Mesenchymal stem cell (in vitro differentiated cells and primary cell): ENCODE data around the gene ZSWIM7.

Experiments
- DNase-seq: peaks from one replicate; pipeline ENCODE4 v3.0.0-alpha.2; 2013
- H2AFZ ChIP-seq: one replicate; pipeline ENCODE4 v1.6.1; 2013; ENCODE audit warnings: low read depth, mild to moderate bottlenecking, control low read depth, inconsistent platforms, low read length, moderate library complexity
- H2AK5ac ChIP-seq: 2 replicates; pipeline ENCODE4 v1.6.1; 2013; ENCODE audit warnings: low read length, moderate library complexity, mild to moderate bottlenecking, inconsistent platforms; ENCODE audit not compliant: severe bottlenecking
- H2BK120ac ChIP-seq: one replicate; pipeline ENCODE4 v1.6.1; 2013; ENCODE audit warnings: low read depth, mild to moderate bottlenecking, inconsistent platforms, low read length, moderate library complexity
- H2BK12ac ChIP-seq, 2 experiments: one replicate each; pipeline ENCODE4 v1.6.1; 2013; ENCODE audit warnings: inconsistent platforms in 2 of 2, low read length in 2 of 2, mild to moderate bottlenecking in 2 of 2, moderate library complexity in 2 of 2, control low read depth in 1 of 2
- H2BK15ac ChIP-seq: one replicate; pipeline ENCODE4 v1.6.1; 2013; ENCODE audit warnings: mild to moderate bottlenecking, low read depth, inconsistent platforms; ENCODE audit not compliant: poor library complexity, severe bottlenecking
- H2BK5ac ChIP-seq: 2 replicates; pipeline ENCODE4 v1.6.1; 2013; ENCODE audit warnings: low read depth, mild to moderate bottlenecking, low read length, control low read depth, inconsistent platforms; ENCODE audit not compliant: poor library complexity, severe bottlenecking
- H3K14ac ChIP-seq, 2 experiments: one replicate each; pipeline ENCODE4 v1.6.1; 2013; ENCODE audit warnings: inconsistent platforms in 2 of 2, low read length in 2 of 2, control low read depth in 1 of 2, mild to moderate bottlenecking in 1 of 2, moderate library complexity in 1 of 2
- H3K18ac ChIP-seq, 2 experiments: one replicate each; pipeline ENCODE4 v1.6.1; 2013; ENCODE audit warnings: inconsistent platforms in 2 of 2, low read length in 2 of 2, control low read depth in 1 of 2, low read depth in 1 of 2, mild to moderate bottlenecking in 1 of 2
- H3K23ac ChIP-seq, 2 experiments: one replicate each; pipeline ENCODE4 v1.6.1; 2013; ENCODE audit warnings: inconsistent platforms in 2 of 2, low read length in 2 of 2, mild to moderate bottlenecking in 2 of 2, moderate library complexity in 2 of 2, control low read depth in 1 of 2
- H3K27ac ChIP-seq: 2 replicates; pipeline ENCODE4 v1.5.1; 2013; ENCODE audit warnings: mild to moderate bottlenecking, moderate library complexity, low read length, control low read depth, inconsistent platforms; ENCODE audit not compliant: poor library complexity, severe bottlenecking
- H3K27me3 ChIP-seq, 2 experiments: 2 replicates each; pipeline versions ENCODE4 v1.6.1 to v1.7.0; 2013; ENCODE audit warnings: low read length in 2 of 2, mild to moderate bottlenecking in 2 of 2, moderate library complexity in 2 of 2, control low read depth in 1 of 2, inconsistent platforms in 1 of 2; ENCODE audit not compliant: control insufficient read depth in 1 of 2, insufficient read depth in 1 of 2
- H3K36me3 ChIP-seq, 2 experiments: 2 replicates each; pipeline versions ENCODE4 v1.6.1 to v1.7.0; 2013; ENCODE audit warnings: low read length in 2 of 2, control low read depth in 1 of 2, inconsistent platforms in 1 of 2, low read depth in 1 of 2, mild to moderate bottlenecking in 1 of 2; ENCODE audit not compliant: insufficient read depth in 2 of 2, control insufficient read depth in 1 of 2
- H3K4ac ChIP-seq, 2 experiments: one replicate each; pipeline ENCODE4 v1.6.1; 2013; ENCODE audit warnings: inconsistent platforms in 2 of 2, low read length in 2 of 2, mild to moderate bottlenecking in 2 of 2, moderate library complexity in 2 of 2, control low read depth in 1 of 2, low read depth in 1 of 2
- H3K4me1 ChIP-seq: 2 replicates; pipeline ENCODE4 v1.6.1; 2013; ENCODE audit warnings: low read depth, low read length, control low read depth; ENCODE audit not compliant: control insufficient read depth, insufficient read depth
- H3K4me2 ChIP-seq: 2 replicates; pipeline ENCODE4 v1.6.1; 2013; ENCODE audit warnings: low read length, mild to moderate bottlenecking, inconsistent platforms; ENCODE audit not compliant: poor library complexity, severe bottlenecking
- H3K4me3 ChIP-seq, 2 experiments: 2 replicates each; pipeline versions ENCODE4 v1.5.1 to v1.7.0; 2013; ENCODE audit warnings: low read length in 2 of 2, mild to moderate bottlenecking in 2 of 2, control low read depth in 1 of 2, low read depth in 1 of 2; ENCODE audit not compliant: insufficient read depth in 1 of 2
- H3K79me1 ChIP-seq: replicated peaks from 2 replicates; pipeline ENCODE4 v1.6.1; 2013; ENCODE audit warnings: mild to moderate bottlenecking, control low read depth, low read length, inconsistent platforms; ENCODE audit not compliant: poor library complexity, severe bottlenecking
- H3K9ac ChIP-seq: 2 replicates; pipeline ENCODE4 v1.7.0; 2013; ENCODE audit warnings: mild to moderate bottlenecking, low read length, moderate library complexity
- H3K9me3 ChIP-seq: 2 replicates; pipeline ENCODE4 v1.7.0; 2013; ENCODE audit warnings: mild to moderate bottlenecking, low read length; ENCODE audit not compliant: control insufficient read depth
- H4K8ac ChIP-seq: one replicate; pipeline ENCODE4 v1.6.1; 2013; ENCODE audit warnings: inconsistent platforms, mild to moderate bottlenecking, low read length, moderate library complexity
- H4K91ac ChIP-seq: one replicate; pipeline ENCODE4 v1.6.1; 2013; ENCODE audit warnings: mild to moderate bottlenecking, low read length, inconsistent platforms
- WGBS: methylation state at CpG from one replicate; pipeline ENCODE4 v1.1.7; 2013; ENCODE audit warnings: mixed read lengths; 5-methylcytosine and 5-hydroxymethylcytosine counted together

ZSWIM7 gene

GRCh38 chr17:15970500-15970899 lies 29.0 kb downstream of the ZSWIM7 start:
- no peaks in the 10 kb centered on the region for H3K27me3 ChIP-seq
- no peak overlapping the region for H3K27ac ChIP-seq
- H3K18ac ChIP-seq: no peak overlapping the region
- H2BK12ac ChIP-seq: no peak overlapping the region
- WGBS: 100% methylated on average over 2 of the region's 2 CpGs
- H4K91ac ChIP-seq: no peak overlapping the region
- no peak overlapping the region for H4K8ac ChIP-seq
- no peak overlapping the region for H2BK5ac ChIP-seq
- H2BK120ac ChIP-seq: no peak overlapping the region
- H3K36me3 ChIP-seq: peaks cover 7 to 13% of the 10 kb centered on the region in 2 experiments
- H3K79me1 ChIP-seq: peaks cover 39% of the 10 kb centered on the region
- H3K4ac ChIP-seq: no peak overlapping the region
- H2AK5ac ChIP-seq: no peak overlapping the region
- no peak overlapping the region for H3K4me3 ChIP-seq
- H2BK15ac ChIP-seq: no peak overlapping the region
- H2AFZ ChIP-seq: no peak overlapping the region
- H3K4me2 ChIP-seq: no peak overlapping the region
- no peak overlapping the region for H3K23ac ChIP-seq
- no peaks in the 10 kb centered on the region for H3K9me3 ChIP-seq
- H3K4me1 ChIP-seq: peaks cover 24% of the 10 kb centered on the region
- no peak for DNase-seq
- H3K9ac ChIP-seq: no peak overlapping the region
- no peak overlapping the region for H3K14ac ChIP-seq

DNA sequence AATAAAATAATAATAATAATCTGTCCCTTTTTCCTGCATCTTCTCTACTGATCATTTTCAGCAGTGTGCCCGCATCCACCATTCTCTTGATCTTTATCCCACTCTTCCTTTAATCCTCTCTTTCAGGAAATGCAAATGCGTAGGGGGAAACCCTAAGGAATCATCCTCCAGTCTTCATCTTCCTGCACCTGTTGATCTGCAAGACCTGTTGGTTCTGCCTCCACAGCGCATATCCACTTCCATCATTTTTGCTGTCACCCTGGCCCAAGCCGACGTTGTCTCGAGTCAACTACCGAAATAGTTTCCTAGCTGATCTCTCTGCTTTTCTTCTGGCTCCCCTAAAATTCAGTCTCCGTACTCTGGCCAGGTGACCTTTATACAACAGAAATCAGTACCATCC lies 30.0 kb downstream of the ZSWIM7 start:
- Histone ChIP-seq H3K4me2 (no peak overlapping the region), H4K8ac (no peak overlapping the region), H3K79me1 (peaks cover 32% of the 10 kb centered on the region), H4K91ac (no peak overlapping the region), H3K4me1 (peaks cover 28% of the 10 kb centered on the region), H2BK5ac (no peak overlapping the region), H3K27me3 (no peaks in the 10 kb centered on the region), H2AK5ac (no peak overlapping the region), H3K23ac (no peak overlapping the region), H3K9ac (no peak overlapping the region), H2BK15ac (no peak overlapping the region), H3K36me3 (peaks cover 0 to 3% of the 10 kb centered on the region in 2 experiments), H3K14ac (no peak overlapping the region), H2BK12ac (no peak overlapping the region), H3K9me3 (no peaks in the 10 kb centered on the region), H3K4ac (no peak overlapping the region), H3K27ac (no peak overlapping the region), H2BK120ac (no peak overlapping the region), H2AFZ (no peak overlapping the region), H3K4me3 (no peak overlapping the region), H3K18ac (no peak overlapping the region)
- DNase-seq: no peak
- WGBS: 98% methylated on average over 8 of the region's 8 CpGs

DNA sequence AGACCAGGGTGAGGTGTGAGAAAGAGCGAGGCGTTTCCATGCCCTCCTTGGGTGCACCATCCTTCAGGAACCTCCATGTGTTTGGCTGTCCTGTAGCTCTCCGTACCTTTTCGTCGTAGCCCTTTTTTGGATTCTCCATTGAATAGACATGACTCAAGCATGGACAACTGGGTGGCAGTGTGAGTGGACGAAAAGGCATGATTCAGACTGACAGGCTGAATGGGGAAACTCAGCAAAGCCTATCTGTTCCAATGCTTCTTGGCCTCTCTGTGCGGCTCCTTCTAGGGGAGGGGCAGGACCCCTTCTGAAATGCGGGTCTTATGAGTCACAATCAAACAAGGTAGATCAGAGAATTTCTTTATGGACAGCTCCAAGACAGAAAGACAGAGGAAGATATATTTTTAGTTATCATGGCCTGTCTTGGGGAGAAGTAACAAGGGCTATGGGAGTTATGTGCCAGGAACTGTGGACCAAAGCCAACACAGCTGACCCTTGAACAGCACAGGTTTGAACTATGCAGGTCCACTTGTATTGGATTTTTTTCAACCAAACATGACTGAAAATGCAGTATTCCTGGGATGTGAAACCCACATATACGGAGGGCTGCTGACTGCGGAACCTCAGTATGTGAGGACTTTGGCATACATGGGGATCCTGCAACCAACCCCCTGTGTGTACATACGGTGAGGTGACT lies 31.7 kb downstream of the ZSWIM7 start:
- H3K14ac ChIP-seq: peak overlapping the region in 1 of 2 experiments; percentile 14
- no peaks in the 10 kb centered on the region for H3K27me3 ChIP-seq
- peak overlapping the region in 1 of 2 experiments; percentile 0 for H3K4ac ChIP-seq
- peak overlapping the region; percentile 40 for H2AK5ac ChIP-seq
- H3K4me1 ChIP-seq: peaks cover 32% of the 10 kb centered on the region
- peak overlapping the region; percentile 88 for H3K27ac ChIP-seq
- peaks cover 0 to 3% of the 10 kb centered on the region in 2 experiments for H3K36me3 ChIP-seq
- H4K8ac ChIP-seq: no peak overlapping the region
- no peak overlapping the region for H3K9ac ChIP-seq
- peaks cover 29% of the 10 kb centered on the region for H3K79me1 ChIP-seq
- H3K4me3 ChIP-seq: no peak overlapping the region
- peak overlapping the region in 1 of 2 experiments; percentile 9 for H2BK12ac ChIP-seq
- H2BK5ac ChIP-seq: no peak overlapping the region
- H2AFZ ChIP-seq: no peak overlapping the region
- H2BK15ac ChIP-seq: no peak overlapping the region
- H2BK120ac ChIP-seq: no peak overlapping the region
- no peaks in the 10 kb centered on the region for H3K9me3 ChIP-seq
- H3K18ac ChIP-seq: peak overlapping the region in 1 of 2 experiments; percentile 1
- 93% methylated on average over 11 of the region's 11 CpGs for WGBS
- no peak overlapping the region for H3K4me2 ChIP-seq
- no peak overlapping the region for H4K91ac ChIP-seq
- H3K23ac ChIP-seq: no peak overlapping the region
- DNase-seq: no peak

DNA sequence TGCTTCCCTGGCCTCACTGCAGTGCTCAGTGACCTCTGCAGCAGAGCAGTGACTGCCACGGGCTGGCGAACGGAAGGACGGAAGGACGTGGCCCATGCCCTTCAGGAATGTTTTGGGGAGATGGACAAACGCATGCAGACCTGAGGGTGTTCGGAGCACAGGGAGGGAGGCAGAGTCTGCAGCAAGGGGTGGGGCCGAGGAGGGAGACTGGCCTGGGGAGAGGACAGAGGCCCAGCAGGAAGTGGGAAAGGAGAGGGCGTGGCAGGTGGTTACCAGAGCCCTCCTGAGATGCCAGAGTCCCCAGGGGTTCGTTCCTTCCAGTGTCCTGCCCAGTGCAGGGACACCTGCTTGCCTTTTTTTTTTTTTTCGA lies 32.6 kb downstream of the ZSWIM7 start:
- Histone ChIP-seq H2BK5ac (no peak overlapping the region), H2BK12ac (peak overlapping the region; percentile 69 to 80), H2BK120ac (peak overlapping the region; percentile 50)

More for the DNA sequence above, 32.6 kb downstream of the ZSWIM7 start:
- DNase-seq: no peak
- peak overlapping the region; percentile 88 for H3K27ac ChIP-seq
- peaks cover 0 to 3% of the 10 kb centered on the region in 2 experiments for H3K36me3 ChIP-seq
- peak overlapping the region; percentile 97 for H4K8ac ChIP-seq
- H3K4me1 ChIP-seq: peaks cover 32% of the 10 kb centered on the region
- H3K4me2 ChIP-seq: peak overlapping the region; percentile 41
- no peak overlapping the region for H2AK5ac ChIP-seq
- H2AFZ ChIP-seq: peak overlapping the region; percentile 59
- 19% methylated on average over 11 of the region's 11 CpGs for WGBS
- H3K14ac ChIP-seq: peak overlapping the region in 1 of 2 experiments; percentile 75
- peak overlapping the region; percentile 44 for H2BK15ac ChIP-seq
- peaks cover 24% of the 10 kb centered on the region for H3K79me1 ChIP-seq
- peak overlapping the region; percentile 42 to 88 for H3K4ac ChIP-seq
- no peak overlapping the region for H3K9ac ChIP-seq
- no peaks in the 10 kb centered on the region for H3K9me3 ChIP-seq
- H4K91ac ChIP-seq: peak overlapping the region; percentile 99
- peak overlapping the region; percentile 86 to 93 for H3K18ac ChIP-seq
- H3K4me3 ChIP-seq: no peak overlapping the region
- no peaks in the 10 kb centered on the region for H3K27me3 ChIP-seq
- H3K23ac ChIP-seq: no peak overlapping the region
